ENCODE data around the gene WNT2B.

- TF ChIP-seq MAX (IDR thresholded peaks at IDR 0.05; ENCODE audit: low read depth, low read length) (no peak), CTCF (IDR thresholded peaks at IDR 0.05; ENCODE audit: low read depth, low read length) (no peak)
Measured at GRCh38 chr1:112563341-112563740, 54.6 kb downstream of the WNT2B start.
